Measurements from ENCODE around the gene MAP3K14. TPM values are rescaled to one million over a fixed set of nuclear protein-coding genes. Genes with fewer than 3 reads are reported as not detected.
"Not testable (repeated sequence)": the region's sequence is repeated elsewhere in the genome, so short reads cannot be mapped to it uniquely, and the experiment has no call there.

Gene MAP3K14
- total and polyA plus RNA-seq, 5 donors: 10.8 to 17.1 (median 15.0) TPM

DNA sequence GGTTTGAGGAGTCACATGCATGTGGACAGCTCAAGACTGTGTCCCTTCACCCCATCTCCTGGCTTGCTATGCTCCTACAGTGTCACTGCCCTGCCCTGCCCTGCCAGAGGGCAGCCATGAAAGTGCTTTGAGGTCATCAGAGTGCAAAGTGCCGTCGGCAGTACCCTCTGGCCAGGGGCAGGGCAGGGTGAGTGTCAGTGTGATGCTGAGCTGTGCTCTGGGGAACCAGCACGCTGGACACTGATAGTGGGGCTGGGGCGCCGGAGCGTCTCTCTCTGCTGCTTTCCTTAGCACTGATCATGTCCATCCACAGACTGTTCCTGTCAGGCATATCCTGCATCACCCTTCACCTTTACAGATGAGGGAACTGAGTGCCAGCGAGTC lies 53.4 kb downstream of the MAP3K14 start:
- intact Hi-C loops (cut with DNase I): no loop called here
- DNase-seq (peak in 1 of 3 donors; percentile 49), ATAC-seq (peak; percentile 2 to 6)
- 52% methylated on average over 7 of the region's 7 CpGs for WGBS
- Histone ChIP-seq H3K4me1 (ENCODE audit: control insufficient read depth, insufficient read depth, low read length) (peaks cover 8% of the 10 kb centered on the region), H3K9me3 (ENCODE audit: control insufficient read depth, low read length) (no peaks in the 10 kb centered on the region), H3K4me3 (ENCODE audit: low read length) (no peak overlapping the region), H3K27me3 (ENCODE audit: control insufficient read depth, insufficient read depth) (no peaks in the 10 kb centered on the region), H3K27ac (ENCODE audit: low read length) (peak overlapping the region; percentile 9)

DNA sequence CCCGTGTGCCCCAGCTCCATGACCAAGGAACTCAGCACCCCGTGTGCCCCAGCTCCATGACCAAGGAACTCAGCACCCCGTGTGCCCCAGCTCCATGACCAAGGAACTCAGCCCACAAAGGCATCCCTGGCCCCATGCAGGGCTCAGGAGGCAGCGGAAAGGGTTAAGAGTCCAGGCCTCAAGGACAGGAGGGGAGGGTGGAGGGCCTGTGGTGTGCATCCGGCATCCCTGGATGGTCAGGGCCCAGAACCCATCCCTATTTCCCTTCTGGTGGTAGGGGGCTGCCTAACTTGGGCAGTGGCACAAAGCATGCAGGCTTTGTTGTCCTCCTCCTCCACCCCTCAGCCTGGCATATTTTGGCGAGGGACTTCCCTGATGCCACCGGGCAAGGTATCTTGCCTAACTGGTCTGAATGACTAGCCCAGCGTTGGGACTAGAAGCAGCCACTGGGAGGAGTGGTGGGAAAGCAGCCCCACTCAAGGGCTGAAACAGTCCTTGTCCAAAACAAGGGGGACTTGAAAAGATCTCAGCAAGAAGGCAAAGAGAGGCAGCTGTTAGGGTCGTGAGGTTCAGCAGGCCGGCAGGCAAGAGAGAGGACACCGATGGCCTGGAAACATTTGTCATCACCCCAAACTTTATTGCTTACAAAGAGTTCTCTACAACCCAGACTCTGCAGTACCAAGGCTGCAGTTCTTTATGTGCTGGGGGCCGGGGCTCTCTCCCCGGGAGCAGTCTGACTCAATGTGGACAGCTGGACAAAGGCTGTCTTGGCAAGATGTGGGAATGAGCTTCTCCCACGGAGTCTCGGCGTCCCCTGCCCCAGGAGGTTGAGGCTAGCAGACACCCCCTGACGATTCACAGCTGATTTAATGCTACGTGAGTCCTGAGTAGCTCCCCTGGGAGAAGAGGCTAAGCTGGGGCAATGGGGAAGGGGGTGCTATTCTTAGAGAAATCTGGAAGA lies 54.0 kb downstream of the MAP3K14 start:
- Histone ChIP-seq H3K27ac (ENCODE audit: low read length) (peak overlapping the region; percentile 9), H3K4me1 (ENCODE audit: control insufficient read depth, insufficient read depth, low read length) (peaks cover 8% of the 10 kb centered on the region), H3K4me3 (ENCODE audit: low read length) (no peak overlapping the region), H3K9me3 (ENCODE audit: control insufficient read depth, low read length) (no peaks in the 10 kb centered on the region), H3K27me3 (ENCODE audit: control insufficient read depth, insufficient read depth) (no peaks in the 10 kb centered on the region)
- 43% methylated on average over 18 of the region's 18 CpGs for WGBS
- DNase-seq (peak in 2 of 3 donors; percentile 61), ATAC-seq (peak; percentile 31 to 51)
- intact Hi-C loops (cut with DNase I): no loop called here

DNA sequence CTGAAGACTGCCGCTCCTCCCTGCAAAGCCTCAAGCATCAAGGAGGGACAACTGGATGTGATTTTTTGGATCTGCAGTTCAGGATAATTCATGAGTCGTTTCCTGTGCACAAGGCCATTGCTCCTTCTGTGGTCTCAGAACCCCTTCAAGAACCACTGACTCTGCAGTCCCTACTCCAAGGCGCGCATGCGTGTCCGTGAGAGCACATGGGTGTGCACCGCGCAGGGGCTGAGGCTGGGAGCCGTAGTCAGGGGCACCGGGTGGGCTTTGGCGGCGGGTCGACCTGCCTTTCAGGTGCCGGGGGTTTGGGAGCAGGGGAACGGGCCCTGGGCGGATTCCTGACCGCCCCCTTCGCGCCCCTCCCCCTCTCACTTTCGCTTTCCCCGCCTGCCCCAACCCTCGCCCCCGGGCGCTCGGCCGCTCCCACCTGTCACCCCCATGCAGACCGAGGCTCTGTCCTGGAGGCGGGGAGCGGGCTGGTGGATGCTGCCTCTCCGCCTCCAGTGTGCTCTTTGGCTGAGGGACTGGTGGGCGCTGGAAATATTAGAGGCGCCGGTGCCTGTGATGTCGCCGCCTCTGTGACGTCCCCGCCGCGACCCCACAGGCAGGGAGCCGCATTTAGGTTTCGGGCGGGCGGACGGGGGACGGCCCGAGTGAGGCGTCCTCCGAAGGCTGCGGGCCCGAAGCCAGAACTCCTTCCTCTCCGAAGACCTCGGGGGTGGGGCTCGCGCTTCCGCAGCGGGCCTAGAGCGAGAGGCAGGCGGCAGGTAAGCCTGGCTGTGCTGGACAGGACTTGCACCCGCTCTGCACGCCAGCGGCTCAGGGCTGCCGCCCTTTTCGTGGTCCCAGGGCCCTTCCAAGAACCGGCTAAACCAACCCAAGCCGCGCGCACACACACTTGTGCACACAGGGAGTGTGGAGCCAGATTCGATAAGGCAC lies 55.0 kb downstream of the MAP3K14 start, which contains the start of gene SPATA32:
Gene SPATA32, minus strand, starts transcription at position 518 of the 939 bp plus-strand sequence. Its CDS starts 78 bp downstream, at position 440.
- peak; percentile 68 to 88 (median 86) for DNase-seq
- H3K4me3 ChIP-seq (ENCODE audit: low read length): peak within 1 kb of the TSS; percentile 61
- H3K27ac ChIP-seq (ENCODE audit: low read length): no peak within 1 kb of the TSS
- no peaks in the 10 kb centered on the region for H3K27me3 ChIP-seq (ENCODE audit: control insufficient read depth, insufficient read depth)
- H3K9me3 ChIP-seq (ENCODE audit: control insufficient read depth, low read length): no peaks in the 10 kb centered on the region
- peak; percentile 51 to 57 for ATAC-seq
- H3K4me1 ChIP-seq (ENCODE audit: control insufficient read depth, insufficient read depth, low read length): peaks cover 8% of the 10 kb centered on the region
- intact Hi-C loops (cut with DNase I): no loop called here
- WGBS: 3% methylated on average over 68 of the region's 68 CpGs

DNA sequence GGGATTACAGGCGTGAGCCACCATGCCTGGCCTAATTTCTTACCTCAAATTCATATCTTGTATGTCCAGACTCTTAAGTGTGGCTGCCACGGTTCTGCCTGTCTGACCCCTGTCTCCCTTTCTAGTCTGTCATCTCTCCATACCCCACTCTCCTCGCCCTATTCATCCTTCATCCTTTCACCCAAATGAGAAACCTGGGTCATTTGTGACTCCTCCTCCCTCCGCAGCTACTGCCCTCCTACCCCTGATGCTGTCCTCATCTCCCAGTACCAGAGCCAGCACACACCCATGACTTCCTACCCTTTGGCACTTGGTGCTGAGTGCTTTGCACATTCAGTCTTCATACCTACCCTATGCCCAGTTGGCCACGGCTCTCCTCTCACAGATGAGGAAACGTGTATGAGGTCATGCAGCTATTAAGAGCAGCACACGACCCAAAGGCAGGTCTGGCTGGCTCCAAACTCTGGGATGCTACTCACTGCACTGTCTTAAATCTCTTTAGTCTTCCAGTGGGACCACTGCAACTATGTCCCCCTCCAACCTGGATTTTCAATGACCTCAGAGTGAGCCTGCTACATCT lies 56.5 kb downstream of the MAP3K14 start:
- peak overlapping the region; percentile 71 for H3K27ac ChIP-seq (ENCODE audit: low read length)
- intact Hi-C loops (cut with DNase I): no loop called here
- H3K4me3 ChIP-seq (ENCODE audit: low read length): no peak overlapping the region
- peaks cover 8% of the 10 kb centered on the region for H3K4me1 ChIP-seq (ENCODE audit: control insufficient read depth, insufficient read depth, low read length)
- ATAC-seq: peak; percentile 45 to 57
- peak in 1 of 3 donors; percentile 56 for DNase-seq
- H3K27me3 ChIP-seq (ENCODE audit: control insufficient read depth, insufficient read depth): no peaks in the 10 kb centered on the region
- 67% methylated on average over 7 of the region's 7 CpGs for WGBS
- no peaks in the 10 kb centered on the region for H3K9me3 ChIP-seq (ENCODE audit: control insufficient read depth, low read length)

DNA sequence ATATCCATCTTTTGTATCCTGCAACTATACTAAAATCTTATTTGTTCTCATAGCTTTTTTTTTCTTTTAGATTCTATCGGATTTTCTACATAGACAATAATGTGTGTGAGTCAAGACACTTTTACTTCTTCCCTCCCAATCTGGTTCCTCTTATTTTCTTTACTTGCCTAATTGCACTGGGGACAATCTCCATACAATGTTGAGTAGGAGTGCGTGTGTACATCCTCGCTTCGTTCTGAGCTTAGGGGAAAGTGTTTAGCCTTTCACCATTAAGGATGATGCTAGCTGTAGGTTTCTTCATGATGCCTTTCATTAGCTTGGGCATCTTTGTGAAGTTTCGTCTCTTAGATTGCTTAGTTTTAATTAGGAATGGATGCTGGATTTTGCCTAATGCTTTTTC lies 57.8 kb downstream of the MAP3K14 start:
- DNase-seq: no peak
- no peak overlapping the region for H3K27ac ChIP-seq (ENCODE audit: low read length)
- intact Hi-C loops (cut with DNase I): no loop called here
- no peaks in the 10 kb centered on the region for H3K27me3 ChIP-seq (ENCODE audit: control insufficient read depth, insufficient read depth)
- whole genome bisulfite sequencing: 69% methylated on average over 5 of the region's 5 CpGs
- H3K4me1 ChIP-seq (ENCODE audit: control insufficient read depth, insufficient read depth, low read length): peaks cover 8% of the 10 kb centered on the region
- no peak overlapping the region for H3K4me3 ChIP-seq (ENCODE audit: low read length)
- no peak for ATAC-seq
- no peaks in the 10 kb centered on the region for H3K9me3 ChIP-seq (ENCODE audit: control insufficient read depth, low read length)

- Histone ChIP-seq H3K27ac (ENCODE audit: low read length) (no peak overlapping the region), H3K9me3 (ENCODE audit: control insufficient read depth, low read length) (no peaks in the 10 kb centered on the region), H3K4me3 (ENCODE audit: low read length) (no peak overlapping the region), H3K4me1 (ENCODE audit: control insufficient read depth, insufficient read depth, low read length) (peaks cover 6% of the 10 kb centered on the region), H3K27me3 (ENCODE audit: control insufficient read depth, insufficient read depth) (no peaks in the 10 kb centered on the region)
- DNase-seq (no peak), ATAC-seq (no peak)
- intact Hi-C loops (cut with DNase I): no loop called here
- 73% methylated on average over 16 of the region's 16 CpGs for WGBS
These were observed 59.7 kb downstream of the MAP3K14 start for GRCh38 chr17:45257115-45257514.

GRCh38 chr17:45256114-45256966 lies 60.5 kb downstream of the MAP3K14 start:
- Histone ChIP-seq H3K4me3 (ENCODE audit: low read length) (no peak overlapping the region), H3K27ac (ENCODE audit: low read length) (no peak overlapping the region), H3K4me1 (ENCODE audit: control insufficient read depth, insufficient read depth, low read length) (peaks cover 3% of the 10 kb centered on the region), H3K9me3 (ENCODE audit: control insufficient read depth, low read length) (no peaks in the 10 kb centered on the region), H3K27me3 (ENCODE audit: control insufficient read depth, insufficient read depth) (no peaks in the 10 kb centered on the region)
- 80% methylated on average over 14 of the region's 14 CpGs for WGBS
- no peak for ATAC-seq
- peak in 1 of 3 donors; percentile 33 for DNase-seq
- intact Hi-C loops (cut with DNase I): no loop called here

- Histone ChIP-seq H3K4me1 (ENCODE audit: control insufficient read depth, insufficient read depth, low read length) (no peaks in the 10 kb centered on the region), H3K27ac (ENCODE audit: low read length) (no peak overlapping the region), H3K27me3 (ENCODE audit: control insufficient read depth, insufficient read depth) (no peaks in the 10 kb centered on the region), H3K9me3 (ENCODE audit: control insufficient read depth, low read length) (no peaks in the 10 kb centered on the region), H3K4me3 (ENCODE audit: low read length) (no peak overlapping the region)
- intact Hi-C loops (cut with DNase I): no loop called here
- DNase-seq: peak in 1 of 3 donors; percentile 37
- 96% methylated on average over 8 of the region's 8 CpGs for WGBS
- ATAC-seq: no peak
These were observed 61.5 kb downstream of the MAP3K14 start for GRCh38 chr17:45255358-45255757.

DNA sequence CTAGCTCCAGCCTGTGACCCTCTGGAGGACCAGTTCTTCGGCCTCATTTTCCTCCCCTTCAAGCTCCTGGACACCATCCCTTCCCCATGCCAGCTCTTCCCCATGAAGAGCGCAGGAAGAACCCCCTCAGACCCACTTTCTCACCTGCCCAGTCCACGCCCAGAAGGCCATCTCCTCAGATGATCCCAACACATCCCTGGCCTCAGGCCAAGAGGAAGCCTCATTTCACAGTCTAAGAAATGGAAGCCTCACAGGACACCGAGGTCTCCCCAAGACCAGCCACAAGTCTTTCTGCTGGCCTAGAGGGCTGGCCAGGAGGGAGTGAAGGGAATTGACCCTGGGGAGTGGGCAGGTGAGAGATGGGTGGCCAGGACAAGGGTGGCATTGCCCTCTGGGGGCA lies 62.9 kb downstream of the MAP3K14 start:
- 95% methylated on average over 4 of the region's 4 CpGs for WGBS
- Histone ChIP-seq H3K9me3 (ENCODE audit: control insufficient read depth, low read length) (no peaks in the 10 kb centered on the region), H3K27me3 (ENCODE audit: control insufficient read depth, insufficient read depth) (no peaks in the 10 kb centered on the region), H3K4me3 (ENCODE audit: low read length) (no peak overlapping the region), H3K27ac (ENCODE audit: low read length) (no peak overlapping the region), H3K4me1 (ENCODE audit: control insufficient read depth, insufficient read depth, low read length) (no peaks in the 10 kb centered on the region)
- DNase-seq: peak in 1 of 3 donors; percentile 36
- no peak for ATAC-seq
- intact Hi-C loops (cut with DNase I): no loop called here

DNA sequence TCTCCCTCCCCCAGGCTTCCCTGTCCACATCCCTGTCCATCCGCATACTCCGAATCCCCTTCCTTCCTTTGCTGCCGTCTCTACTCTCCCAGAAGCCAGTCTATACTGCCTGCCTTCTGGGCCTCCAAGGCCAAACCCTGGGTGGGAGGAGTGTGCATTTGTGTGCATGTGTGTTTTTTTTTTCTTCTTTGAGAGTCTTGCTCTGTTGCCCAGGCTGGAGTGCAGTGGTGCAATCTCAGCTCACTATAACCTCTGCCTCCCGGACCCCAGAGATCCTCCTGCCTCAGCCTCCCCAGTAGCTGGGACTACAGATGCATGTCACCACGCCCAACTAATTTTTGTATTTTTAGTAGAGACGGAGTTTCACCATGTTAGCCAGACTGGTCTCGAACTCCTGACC lies 63.6 kb downstream of the MAP3K14 start:
- H3K9me3 ChIP-seq (ENCODE audit: control insufficient read depth, low read length); intact Hi-C loops (cut with DNase I); H3K27me3 ChIP-seq (ENCODE audit: control insufficient read depth, insufficient read depth); ATAC-seq; H3K4me3 ChIP-seq (ENCODE audit: low read length); H3K4me1 ChIP-seq (ENCODE audit: control insufficient read depth, insufficient read depth, low read length); DNase-seq; H3K27ac ChIP-seq (ENCODE audit: low read length): not testable (repeated sequence)
- WGBS: 92% methylated on average over 7 of the region's 7 CpGs

All from right cardiac atrium (tissue), 5 donors.